Liver (tissue), 9 donors: ENCODE results near the gene PC. TPM values are rescaled to one million over a fixed set of nuclear protein-coding genes. Genes with fewer than 3 reads are reported as not detected.

Source experiments
- DNase-seq: peaks from one replicate; pipeline ENCODE4 v3.0.0-alpha.2; 2017; ENCODE audit warnings: low spot score
- H3K27ac ChIP-seq, 2 donors: one replicate each; pipeline ENCODE4 v1.7.0; 2013; ENCODE audit warnings: inconsistent platforms in 2 of 2, low read length in 2 of 2, control low read depth in 1 of 2, low read depth in 1 of 2, mild to moderate bottlenecking in 1 of 2
- H3K27me3 ChIP-seq, 4 donors: one replicate each; pipeline versions ENCODE4 v1.6.1 to v1.7.0; 2013; ENCODE audit warnings: low read length in 3 of 4, inconsistent platforms in 1 of 4, mild to moderate bottlenecking in 1 of 4, moderate library complexity in 1 of 4; ENCODE audit not compliant: control insufficient read depth in 4 of 4, insufficient read depth in 4 of 4
- H3K36me3 ChIP-seq, 4 donors: one replicate each; pipeline versions ENCODE4 v1.6.1 to v1.7.0; 2013; ENCODE audit warnings: low read length in 3 of 4, mild to moderate bottlenecking in 3 of 4, low read depth in 1 of 4, moderate library complexity in 1 of 4; ENCODE audit not compliant: control insufficient read depth in 4 of 4, insufficient read depth in 3 of 4
- H3K4me1 ChIP-seq, 4 donors: one replicate each; pipeline versions ENCODE4 v1.6.1 to v1.7.0; 2013; ENCODE audit warnings: low read length in 3 of 4, mild to moderate bottlenecking in 3 of 4, moderate library complexity in 1 of 4; ENCODE audit not compliant: control insufficient read depth in 4 of 4, insufficient read depth in 4 of 4
- H3K4me3 ChIP-seq, 3 donors: one replicate each; pipeline versions ENCODE4 v1.6.1 to v1.7.0; 2013; ENCODE audit warnings: low read length in 3 of 3, control low read depth in 1 of 3, low read depth in 1 of 3, mild to moderate bottlenecking in 1 of 3
- H3K9ac ChIP-seq, 2 donors: one replicate each; pipeline ENCODE4 v1.7.0; 2013; ENCODE audit warnings: low read length in 2 of 2, mild to moderate bottlenecking in 2 of 2, moderate library complexity in 2 of 2, control low read depth in 1 of 2, low read depth in 1 of 2
- H3K9me3 ChIP-seq, 4 donors: one replicate each; pipeline versions ENCODE4 v1.6.1 to v1.7.0; 2013; ENCODE audit warnings: low read length in 3 of 4; ENCODE audit not compliant: control insufficient read depth in 4 of 4
- ATF3 ChIP-seq: IDR thresholded peaks from 2 replicates; pipeline ENCODE4 v1.6.1; 2016; ENCODE audit warnings: antibody characterized with exemption
- CTCF ChIP-seq: fragments of 150-350 bp; IDR thresholded peaks from 2 replicates; pipeline ENCODE4 v1.5.1; 2017; ENCODE audit warnings: improper control_type of control experiment, low read depth, low read length; ENCODE audit not compliant: missing input control
- EGR1 ChIP-seq, 2 donors: IDR thresholded peaks; 2 replicates each; pipeline ENCODE4 v1.6.1; 2016 to 2018; ENCODE audit warnings: antibody characterized with exemption in 2 of 2, low read depth in 2 of 2
- FOXA1 ChIP-seq: IDR thresholded peaks from 2 replicates; pipeline ENCODE4 v1.6.1; 2016; ENCODE audit warnings: antibody characterized with exemption
- GABPA ChIP-seq, 2 donors: IDR thresholded peaks in 1 of 2; conservative IDR thresholded peaks in 1 of 2; 2 replicates each; pipeline ENCODE4 v1.6.1; 2016; ENCODE audit warnings: antibody characterized with exemption in 2 of 2, mild to moderate bottlenecking in 1 of 2, moderate library complexity in 1 of 2
- HNF4A ChIP-seq, 2 donors: conservative IDR thresholded peaks; 2 replicates each; pipeline ENCODE4 v1.6.1; 2016; ENCODE audit warnings: antibody characterized with exemption in 2 of 2, mild to moderate bottlenecking in 2 of 2
- HNF4G ChIP-seq: IDR thresholded peaks from 2 replicates; pipeline ENCODE4 v1.6.1; 2016; ENCODE audit warnings: antibody characterized with exemption
- JUND ChIP-seq, 2 donors: IDR thresholded peaks; 2 replicates each; pipeline ENCODE4 v1.6.1; 2016; ENCODE audit warnings: antibody characterized with exemption in 2 of 2
- MAX ChIP-seq: IDR thresholded peaks from 2 replicates; pipeline ENCODE4 v1.6.1; 2016; ENCODE audit warnings: antibody characterized with exemption
- NR2F2 ChIP-seq: IDR thresholded peaks from 2 replicates; pipeline ENCODE4 v1.6.1; 2016; ENCODE audit warnings: antibody characterized with exemption
- RAD21 ChIP-seq, 2 donors: IDR thresholded peaks; 2 replicates each; pipeline ENCODE4 v1.6.1; 2016; ENCODE audit warnings: antibody characterized with exemption in 2 of 2, mild to moderate bottlenecking in 2 of 2
- REST ChIP-seq: IDR thresholded peaks from 2 replicates; pipeline ENCODE4 v1.6.1; 2016; ENCODE audit warnings: antibody characterized with exemption, mild to moderate bottlenecking
- RXRA ChIP-seq, 2 donors: IDR thresholded peaks; 2 replicates each; pipeline ENCODE4 v1.6.1; 2017 to 2018; ENCODE audit warnings: antibody characterized with exemption in 2 of 2, mild to moderate bottlenecking in 1 of 2
- SP1 ChIP-seq: IDR thresholded peaks from 2 replicates; pipeline ENCODE4 v1.6.1; 2018; ENCODE audit warnings: antibody characterized with exemption, mild to moderate bottlenecking
- TAF1 ChIP-seq: conservative IDR thresholded peaks from 2 replicates; pipeline ENCODE4 v1.6.1; 2016; ENCODE audit warnings: antibody characterized with exemption, mild to moderate bottlenecking
- YY1 ChIP-seq: IDR thresholded peaks from 2 replicates; pipeline ENCODE4 v1.6.1; 2016; ENCODE audit warnings: antibody characterized with exemption, mild to moderate bottlenecking
- ZBTB33 ChIP-seq: IDR thresholded peaks from 2 replicates; pipeline ENCODE4 v1.6.1; 2016; ENCODE audit warnings: antibody characterized with exemption
- WGBS: extraction: QIAGEN DNeasy Blood & Tissue Kit; methylation state at CpG from one replicate; pipeline ENCODE4 v1.1.7; 2013; 5-methylcytosine and 5-hydroxymethylcytosine counted together
- polyA plus RNA-seq, 2 donors: library from polyadenylated mRNA; stranded (reverse) in 1 of 2; unstranded in 1 of 2; fragments of 200-250 nt in 1 of 2; fragments of >200 nt in 1 of 2; fragmentation: Nextera tagmentation in 1 of 2; extraction: Ambion mirVana in 1 of 2; gene quantifications; one replicate each; pipeline versions ENCODE4 v1.2.1 to v1.2.3, GENCODE V29; 2013 to 2015
- total RNA-seq, 2 donors: library from RNA; depleted of rRNA; stranded (reverse); fragments of >200 nt; gene quantifications; one replicate each; pipeline ENCODE4 v1.2.3, GENCODE V29; 2014
- donor health status: healthy.
- donor health status: healthy.
- donor health status: healthy.
- donor health status: healthy.
- donor health status: healthy.

PC gene
- total and polyA plus RNA-seq, 4 donors, result 144 to 583 (median 296) TPM

GRCh38 chr11:66894141-66894540 is 64.0 kb downstream of the PC start:
- TF ChIP-seq ATF3 (no peak), JUND (IDR thresholded peaks at IDR 0.05) (no peak), HNF4G (no peak), RAD21 (IDR thresholded peaks at IDR 0.05) (no peak), YY1 (no peak), NR2F2 (no peak), TAF1 (no peak), GABPA (IDR thresholded peaks at IDR 0.05 in 1 of 2, conservative IDR thresholded peaks at IDR 0.05 in 1 of 2) (no peak), FOXA1 (no peak), ZBTB33 (no peak), MAX (no peak), CTCF (no peak), REST (no peak), EGR1 (IDR thresholded peaks at IDR 0.05; ENCODE audit: low read depth in 2 of 2) (no peak), SP1 (no peak), HNF4A (conservative IDR thresholded peaks at IDR 0.05) (no peak), RXRA (IDR thresholded peaks at IDR 0.05) (no peak)
- 91% methylated on average over 2 of the region's 2 CpGs for WGBS
- no peaks in the 10 kb centered on the region for H3K9me3 ChIP-seq
- H3K4me1 ChIP-seq, result peaks cover 0 to 4% (median under 1%) of the 10 kb centered on the region in 4 donors
- H3K9ac ChIP-seq, result no peak overlapping the region
- no peaks in the 10 kb centered on the region for H3K36me3 ChIP-seq
- DNase-seq, result no peak
- H3K27me3 ChIP-seq, result no peaks in the 10 kb centered on the region
- H3K27ac ChIP-seq, result no peak overlapping the region
- no peak overlapping the region for H3K4me3 ChIP-seq
